ENCODE results near the gene PPCDC.

The PPCDC gene

DNA sequence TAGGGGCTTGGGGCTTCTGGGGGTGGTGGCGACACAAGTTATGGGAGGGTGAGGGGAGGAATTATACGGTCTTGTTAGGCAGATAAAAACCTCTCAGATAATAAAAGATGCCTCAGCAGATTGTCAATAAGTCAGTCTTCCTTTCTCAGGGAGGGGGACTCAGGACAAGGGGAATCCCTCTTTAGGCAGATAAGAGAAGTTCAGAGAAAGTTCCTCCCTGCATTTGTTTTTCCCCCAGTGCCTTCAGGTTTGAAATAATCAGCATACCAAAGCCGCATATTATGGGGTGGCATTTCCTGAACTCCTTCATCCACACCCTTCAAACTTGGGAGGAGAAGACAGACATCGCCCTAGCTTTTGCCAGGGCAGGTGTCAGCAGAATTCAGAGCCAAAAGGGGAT, 8.5 kb downstream of the PPCDC start:
- no peaks in the 10 kb centered on the region for H3K9me3 ChIP-seq (replicated peaks; ENCODE audit: low read length)
- H3K27me3 ChIP-seq (ENCODE audit: control insufficient read depth, insufficient read depth, low read length) = no peaks in the 10 kb centered on the region
- H3K9ac ChIP-seq (ENCODE audit: low read depth, low read length) = no peak overlapping the region
- H3K36me3 ChIP-seq (ENCODE audit: insufficient read depth, low read length) = no peaks in the 10 kb centered on the region
- peaks cover 23% of the 10 kb centered on the region for H3K4me1 ChIP-seq (ENCODE audit: control insufficient read depth, insufficient read depth, low read length)
- H3K4me3 ChIP-seq (ENCODE audit: low read length) = no peak overlapping the region
- no peak overlapping the region for H3K4me2 ChIP-seq (ENCODE audit: low read length)

DNA sequence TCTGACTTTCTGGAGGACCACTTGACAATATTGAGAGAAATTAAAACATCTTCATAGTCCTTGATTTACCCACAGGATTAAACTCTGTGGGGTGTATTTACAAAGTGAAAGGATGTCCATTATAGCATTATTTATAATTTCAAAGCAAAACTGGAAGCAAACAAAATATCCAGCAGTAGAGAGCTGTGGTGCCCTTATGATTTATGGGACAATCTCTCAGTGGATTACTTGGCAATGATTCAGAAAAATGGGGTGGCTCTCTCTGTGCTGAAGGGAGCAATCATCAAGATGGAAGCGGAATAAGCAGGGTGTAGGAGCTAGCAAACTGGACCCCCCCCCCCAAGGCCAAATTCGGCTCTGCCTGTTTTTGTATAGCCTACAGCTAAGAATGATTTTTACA, 9.0 kb downstream of the PPCDC start:
- Histone ChIP-seq H3K27me3 (ENCODE audit: control insufficient read depth, insufficient read depth, low read length) (no peaks in the 10 kb centered on the region), H3K4me2 (ENCODE audit: low read length) (no peak overlapping the region), H3K4me1 (ENCODE audit: control insufficient read depth, insufficient read depth, low read length) (peaks cover 24% of the 10 kb centered on the region), H3K4me3 (ENCODE audit: low read length) (no peak overlapping the region), H3K9ac (ENCODE audit: low read depth, low read length) (no peak overlapping the region), H3K36me3 (ENCODE audit: insufficient read depth, low read length) (no peaks in the 10 kb centered on the region), H3K9me3 (replicated peaks; ENCODE audit: low read length) (no peaks in the 10 kb centered on the region)

GRCh38 chr15:75033809-75034208, 10.4 kb downstream of the PPCDC start:
- Histone ChIP-seq H3K4me2 (ENCODE audit: low read length) (no peak overlapping the region), H3K4me3 (ENCODE audit: low read length) (no peak overlapping the region), H3K4me1 (ENCODE audit: control insufficient read depth, insufficient read depth, low read length) (peaks cover 29% of the 10 kb centered on the region), H3K9me3 (replicated peaks; ENCODE audit: low read length) (no peaks in the 10 kb centered on the region), H3K27me3 (ENCODE audit: control insufficient read depth, insufficient read depth, low read length) (no peaks in the 10 kb centered on the region), H3K9ac (ENCODE audit: low read depth, low read length) (no peak overlapping the region), H3K36me3 (ENCODE audit: insufficient read depth, low read length) (no peaks in the 10 kb centered on the region)

- Histone ChIP-seq H3K9me3 (replicated peaks; ENCODE audit: low read length) (no peaks in the 10 kb centered on the region), H3K4me1 (ENCODE audit: control insufficient read depth, insufficient read depth, low read length) (peaks cover 26% of the 10 kb centered on the region), H3K4me3 (ENCODE audit: low read length) (no peak overlapping the region), H3K27me3 (ENCODE audit: control insufficient read depth, insufficient read depth, low read length) (no peaks in the 10 kb centered on the region), H3K4me2 (ENCODE audit: low read length) (no peak overlapping the region), H3K36me3 (ENCODE audit: insufficient read depth, low read length) (no peaks in the 10 kb centered on the region), H3K9ac (ENCODE audit: low read depth, low read length) (no peak overlapping the region)
These were observed 11.2 kb downstream of the PPCDC start for GRCh38 chr15:75034615-75035014.

DNA sequence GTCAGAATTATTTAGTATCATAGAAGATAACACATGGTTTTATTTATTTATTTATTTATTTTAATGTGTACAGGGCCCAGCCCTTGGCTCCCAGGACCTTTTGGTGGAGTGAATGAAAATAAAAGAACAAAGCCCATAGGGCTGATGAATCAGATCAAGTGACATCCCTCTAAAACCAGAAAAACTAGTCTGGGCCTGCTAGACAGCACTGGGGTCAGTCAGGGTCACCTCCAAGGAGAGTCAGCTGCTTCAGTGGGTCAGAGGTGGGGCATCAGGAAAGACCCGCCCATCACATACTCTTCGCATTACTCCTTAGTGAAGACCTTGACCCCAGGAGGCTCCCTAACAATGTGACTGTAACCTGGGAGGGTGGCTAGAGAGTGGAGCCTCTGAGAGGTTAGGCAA, 12.8 kb downstream of the PPCDC start:
- no peaks in the 10 kb centered on the region for H3K9me3 ChIP-seq (replicated peaks; ENCODE audit: low read length)
- H3K4me3 ChIP-seq (ENCODE audit: low read length) = no peak overlapping the region
- peaks cover 16% of the 10 kb centered on the region for H3K4me1 ChIP-seq (ENCODE audit: control insufficient read depth, insufficient read depth, low read length)
- H3K9ac ChIP-seq (ENCODE audit: low read depth, low read length) = no peak overlapping the region
- no peaks in the 10 kb centered on the region for H3K27me3 ChIP-seq (ENCODE audit: control insufficient read depth, insufficient read depth, low read length)
- no peak overlapping the region for H3K4me2 ChIP-seq (ENCODE audit: low read length)
- no peaks in the 10 kb centered on the region for H3K36me3 ChIP-seq (ENCODE audit: insufficient read depth, low read length)

DNA sequence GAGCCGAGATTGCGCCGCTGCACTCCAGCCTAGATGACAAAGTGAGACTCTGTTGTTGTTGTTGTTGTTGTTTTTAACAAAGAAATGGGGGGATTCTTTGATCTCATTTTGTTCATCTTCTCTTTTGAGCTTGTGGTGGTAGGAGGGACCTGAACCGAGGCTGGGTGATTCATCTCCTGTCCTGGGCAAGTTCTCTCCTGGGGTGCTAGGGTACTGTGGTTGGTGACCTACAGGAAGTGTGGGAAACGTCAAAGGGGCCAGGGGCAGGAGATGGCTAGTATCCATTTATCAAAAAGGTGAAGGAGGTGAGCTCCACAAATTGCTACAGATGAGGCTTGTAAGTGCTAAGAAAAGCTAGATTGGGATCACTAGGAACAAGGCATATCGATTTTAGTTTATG, 14.3 kb downstream of the PPCDC start:
- no peaks in the 10 kb centered on the region for H3K27me3 ChIP-seq (ENCODE audit: control insufficient read depth, insufficient read depth, low read length)
- H3K4me2 ChIP-seq (ENCODE audit: low read length) = no peak overlapping the region
- no peak overlapping the region for H3K4me3 ChIP-seq (ENCODE audit: low read length)
- H3K9ac ChIP-seq (ENCODE audit: low read depth, low read length) = no peak overlapping the region
- no peaks in the 10 kb centered on the region for H3K36me3 ChIP-seq (ENCODE audit: insufficient read depth, low read length)
- no peaks in the 10 kb centered on the region for H3K9me3 ChIP-seq (replicated peaks; ENCODE audit: low read length)
- peaks cover 13% of the 10 kb centered on the region for H3K4me1 ChIP-seq (ENCODE audit: control insufficient read depth, insufficient read depth, low read length)

DNA sequence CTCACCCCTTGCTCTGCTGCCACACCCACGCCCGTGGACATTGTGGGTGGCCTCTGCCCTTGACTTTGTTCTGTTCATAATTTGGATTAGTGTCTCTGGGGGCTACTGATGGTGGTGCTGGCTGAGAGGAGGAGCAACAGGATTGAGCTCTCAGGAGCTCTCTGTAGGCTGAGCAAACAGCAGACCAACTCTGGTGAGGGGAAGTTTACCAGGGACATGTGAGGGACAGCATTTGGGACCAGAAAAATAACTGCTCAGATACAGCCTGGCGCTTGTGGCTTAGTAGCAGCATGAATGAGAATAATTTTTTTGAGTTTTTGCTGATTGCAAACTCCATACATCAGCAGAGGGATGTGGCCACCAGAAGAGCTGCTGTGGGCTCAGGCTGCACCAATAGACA, 14.8 kb downstream of the PPCDC start:
- no peak overlapping the region for H3K9ac ChIP-seq (ENCODE audit: low read depth, low read length)
- peaks cover 16% of the 10 kb centered on the region for H3K4me1 ChIP-seq (ENCODE audit: control insufficient read depth, insufficient read depth, low read length)
- H3K4me3 ChIP-seq (ENCODE audit: low read length) = no peak overlapping the region

DNA sequence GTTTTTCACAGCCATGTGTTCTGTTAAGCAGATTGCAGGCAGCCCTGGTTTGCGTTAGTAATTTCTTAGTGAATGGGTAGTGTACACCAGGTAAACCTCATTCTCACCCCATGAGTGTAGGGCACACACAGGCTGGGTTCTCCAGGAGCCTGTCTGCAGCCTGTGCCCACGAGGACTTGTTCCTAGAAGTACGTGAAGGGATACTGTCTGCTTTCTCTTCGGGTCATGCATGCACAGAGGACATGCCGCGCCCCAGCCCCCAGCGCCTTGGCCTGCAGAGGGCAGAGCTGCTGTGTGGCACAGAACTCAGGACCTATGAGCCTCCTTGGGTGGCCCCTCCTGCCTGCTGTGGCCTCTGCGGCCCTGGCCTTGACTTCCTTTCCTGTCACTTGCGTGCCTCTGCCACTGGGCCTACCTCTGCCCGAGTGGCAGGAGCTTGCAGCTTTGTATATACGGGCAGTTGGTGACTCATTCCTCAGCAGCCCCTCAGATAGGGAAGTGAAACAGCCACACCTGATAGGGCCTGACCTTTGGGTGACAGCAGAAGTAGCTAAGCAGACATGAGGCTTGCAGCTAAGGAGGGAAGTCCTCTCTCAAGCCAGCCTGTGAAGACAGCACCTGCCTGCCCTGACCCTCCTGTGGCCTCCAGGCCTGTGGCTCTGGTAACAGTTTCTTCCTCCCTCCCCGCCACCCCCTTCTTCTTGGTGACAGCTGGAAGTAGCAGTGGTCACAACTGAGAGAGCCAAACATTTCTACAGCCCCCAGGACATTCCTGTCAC, 19.5 kb downstream of the PPCDC start:
- Histone ChIP-seq H3K9me3 (replicated peaks; ENCODE audit: low read length) (no peaks in the 10 kb centered on the region), H3K4me2 (ENCODE audit: low read length) (peak overlapping the region; percentile 62), H3K27me3 (ENCODE audit: control insufficient read depth, insufficient read depth, low read length) (no peaks in the 10 kb centered on the region), H3K4me1 (ENCODE audit: control insufficient read depth, insufficient read depth, low read length) (peaks cover 30% of the 10 kb centered on the region), H3K9ac (ENCODE audit: low read depth, low read length) (peak overlapping the region; percentile 74), H3K4me3 (ENCODE audit: low read length) (peak overlapping the region; percentile 46), H3K36me3 (ENCODE audit: insufficient read depth, low read length) (peaks cover 4% of the 10 kb centered on the region)

More for the DNA sequence above, 14.8 kb downstream of the PPCDC start:
- Histone ChIP-seq H3K9me3 (replicated peaks; ENCODE audit: low read length) (no peaks in the 10 kb centered on the region), H3K27me3 (ENCODE audit: control insufficient read depth, insufficient read depth, low read length) (no peaks in the 10 kb centered on the region), H3K4me2 (ENCODE audit: low read length) (no peak overlapping the region), H3K36me3 (ENCODE audit: insufficient read depth, low read length) (no peaks in the 10 kb centered on the region)

DNA sequence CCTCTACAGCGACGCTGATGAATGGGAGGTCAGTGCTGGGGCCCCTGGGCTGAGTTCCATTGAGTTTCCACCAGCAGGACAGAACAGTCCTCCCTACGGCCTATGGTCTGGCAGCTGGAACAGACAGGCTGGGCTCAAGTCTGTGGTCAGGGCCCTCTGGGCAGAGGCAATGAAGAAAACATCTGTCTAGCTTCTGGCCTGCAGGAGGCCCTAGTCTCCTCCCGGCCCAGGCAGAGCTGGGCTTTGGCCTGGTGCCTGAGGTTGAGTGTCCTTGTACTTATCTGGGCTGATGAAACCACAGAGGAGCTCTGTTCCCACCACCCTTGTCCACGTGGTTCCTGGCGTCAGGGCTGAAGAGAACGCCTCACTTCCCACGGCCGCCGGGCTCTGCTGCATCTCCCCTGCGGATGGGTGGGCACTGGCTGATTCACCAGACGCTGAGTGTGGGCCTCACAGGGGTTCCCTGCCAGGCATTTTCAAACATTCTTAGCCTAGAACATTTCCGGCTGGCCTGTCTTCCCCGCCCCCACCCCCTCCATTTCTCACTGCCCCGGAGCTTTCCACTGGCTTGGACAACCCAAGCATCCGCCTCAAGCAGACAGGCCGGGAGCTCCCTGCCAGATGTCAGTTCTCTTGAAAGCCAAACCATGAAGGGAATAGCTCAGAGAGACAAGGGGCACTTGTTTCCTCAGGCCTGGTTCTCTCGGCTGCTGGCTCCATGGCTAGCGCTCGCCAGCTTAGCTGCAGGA, 20.3 kb downstream of the PPCDC start:
- peak overlapping the region; percentile 74 for H3K9ac ChIP-seq (ENCODE audit: low read depth, low read length)
- H3K4me3 ChIP-seq (ENCODE audit: low read length) = peak overlapping the region; percentile 46
- peak overlapping the region; percentile 62 for H3K4me2 ChIP-seq (ENCODE audit: low read length)
- H3K36me3 ChIP-seq (ENCODE audit: insufficient read depth, low read length) = peaks cover 7% of the 10 kb centered on the region
- peaks cover 30% of the 10 kb centered on the region for H3K4me1 ChIP-seq (ENCODE audit: control insufficient read depth, insufficient read depth, low read length)
- no peaks in the 10 kb centered on the region for H3K27me3 ChIP-seq (ENCODE audit: control insufficient read depth, insufficient read depth, low read length)
- H3K9me3 ChIP-seq (replicated peaks; ENCODE audit: low read length) = no peaks in the 10 kb centered on the region

DNA sequence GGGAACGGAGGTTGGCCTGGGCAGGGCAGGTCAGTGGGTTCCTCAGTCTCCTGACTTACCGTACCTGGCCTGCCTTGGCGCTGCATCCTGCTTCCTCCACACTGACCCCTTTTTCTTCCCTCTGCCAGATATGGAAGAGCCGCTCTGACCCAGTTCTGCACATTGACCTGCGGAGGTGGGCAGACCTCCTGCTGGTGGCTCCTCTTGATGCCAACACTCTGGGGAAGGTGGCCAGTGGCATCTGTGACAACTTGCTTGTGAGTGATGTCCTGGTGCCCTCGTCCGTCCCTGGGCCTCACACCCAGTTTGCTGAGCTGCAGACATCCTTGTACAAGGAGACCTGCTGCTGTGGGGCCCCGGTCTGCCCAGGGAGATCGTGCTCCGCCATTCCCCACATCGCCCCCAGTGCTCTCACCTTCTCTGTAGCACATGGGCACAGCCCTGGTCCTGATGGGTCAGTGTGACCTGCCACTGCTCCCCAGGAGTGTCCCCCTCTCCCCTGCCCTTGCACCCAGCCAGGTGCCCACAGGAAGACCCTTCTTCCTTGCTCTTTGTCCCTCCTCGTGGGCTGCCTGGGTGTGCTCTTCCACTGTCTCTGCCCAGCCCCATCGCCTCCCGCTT, 21.0 kb downstream of the PPCDC start:
- peak overlapping the region; percentile 13 for H3K4me3 ChIP-seq (ENCODE audit: low read length)
- peak overlapping the region; percentile 59 for H3K9ac ChIP-seq (ENCODE audit: low read depth, low read length)
- H3K4me1 ChIP-seq (ENCODE audit: control insufficient read depth, insufficient read depth, low read length) = peaks cover 30% of the 10 kb centered on the region

DNA sequence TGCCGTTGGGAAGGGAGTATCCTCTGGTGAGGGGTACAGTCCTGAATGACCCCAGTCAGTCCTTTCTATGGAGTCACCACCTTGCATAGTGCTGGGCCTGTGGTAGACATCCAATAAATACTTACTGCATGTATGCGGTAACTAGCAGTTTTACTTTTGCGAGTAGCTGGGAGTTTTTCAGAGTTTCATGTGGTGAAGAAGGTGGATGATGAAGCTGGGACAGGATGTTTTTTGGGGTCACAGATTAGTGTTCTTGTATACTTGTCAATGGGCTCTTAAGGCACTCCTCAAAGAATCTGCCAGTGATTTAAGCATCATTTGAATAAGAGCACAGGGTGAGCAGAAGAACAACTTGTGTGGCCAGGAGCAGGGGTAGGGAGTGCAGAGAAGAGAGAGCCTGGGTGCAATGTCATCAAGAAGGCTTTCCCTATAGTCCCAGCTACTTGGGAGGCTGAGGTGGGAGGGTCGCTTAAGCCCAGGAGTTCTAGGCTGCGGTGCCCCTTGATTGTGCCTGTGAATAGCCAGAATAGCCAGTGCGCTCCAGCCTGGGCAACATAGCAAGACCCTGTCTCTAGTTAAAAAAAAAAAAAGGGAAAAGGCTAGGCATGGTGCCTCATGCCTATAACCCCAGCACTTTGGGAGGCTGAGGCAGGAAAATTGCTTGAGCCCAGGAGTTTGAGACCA, 22.1 kb downstream of the PPCDC start:
- no peak overlapping the region for H3K4me2 ChIP-seq (ENCODE audit: low read length)
- no peaks in the 10 kb centered on the region for H3K9me3 ChIP-seq (replicated peaks; ENCODE audit: low read length)
- peaks cover 13% of the 10 kb centered on the region for H3K36me3 ChIP-seq (ENCODE audit: insufficient read depth, low read length)
- no peaks in the 10 kb centered on the region for H3K27me3 ChIP-seq (ENCODE audit: control insufficient read depth, insufficient read depth, low read length)
- peaks cover 30% of the 10 kb centered on the region for H3K4me1 ChIP-seq (ENCODE audit: control insufficient read depth, insufficient read depth, low read length)
- H3K9ac ChIP-seq (ENCODE audit: low read depth, low read length) = no peak overlapping the region
- H3K4me3 ChIP-seq (ENCODE audit: low read length) = no peak overlapping the region

More for the DNA sequence above, 21.0 kb downstream of the PPCDC start:
- Histone ChIP-seq H3K27me3 (ENCODE audit: control insufficient read depth, insufficient read depth, low read length) (no peaks in the 10 kb centered on the region), H3K36me3 (ENCODE audit: insufficient read depth, low read length) (peaks cover 13% of the 10 kb centered on the region), H3K9me3 (replicated peaks; ENCODE audit: low read length) (no peaks in the 10 kb centered on the region), H3K4me2 (ENCODE audit: low read length) (peak overlapping the region; percentile 62)

Data from skeletal muscle satellite cell (primary cell).